AML-193 (cell line): Measurements from ENCODE around the gene GNAO1.
A peak's percentile ranks its signal among the peaks of the same experiment; 100 is the strongest.

Experiments used
- DNase-seq, 2 experiments: peaks; one replicate each; lab custom pipeline; 2025; lab: John Stamatoyannopoulos, UW

Gene GNAO1

GRCh38 chr16:56349711-56350161 is 158.4 kb downstream of the GNAO1 start:
- no peak for DNase-seq

- no peak for DNase-seq
These were observed 159.5 kb downstream of the GNAO1 start for GRCh38 chr16:56350491-56351405.

- no peak for DNase-seq
These were observed 160.2 kb downstream of the GNAO1 start for GRCh38 chr16:56351481-56351880.

- DNase-seq: no peak
These were observed 161.2 kb downstream of the GNAO1 start for GRCh38 chr16:56352351-56353053.

GRCh38 chr16:56353054-56353921 is 162.0 kb downstream of the GNAO1 start:
- DNase-seq: no peak

- no peak for DNase-seq
These were observed 162.7 kb downstream of the GNAO1 start for GRCh38 chr16:56354016-56354415.

- no peak for DNase-seq
These were observed 163.5 kb downstream of the GNAO1 start for GRCh38 chr16:56354746-56355145.

- DNase-seq: no peak
These were observed 163.9 kb downstream of the GNAO1 start for GRCh38 chr16:56355221-56355620.

GRCh38 chr16:56355786-56356275 is 164.5 kb downstream of the GNAO1 start:
- no peak for DNase-seq

- DNase-seq: peak; percentile 72 to 81
These were observed 165.3 kb downstream of the GNAO1 start for GRCh38 chr16:56356276-56357240.

GRCh38 chr16:56357241-56357764 is 166.0 kb downstream of the GNAO1 start:
- DNase-seq: no peak

- DNase-seq: no peak
These were observed 166.6 kb downstream of the GNAO1 start for GRCh38 chr16:56357765-56358322.

- DNase-seq: no peak
These were observed 169.1 kb downstream of the GNAO1 start for GRCh38 chr16:56360117-56361008.

GRCh38 chr16:56362057-56362655 is 170.9 kb downstream of the GNAO1 start:
- DNase-seq: no peak

- DNase-seq: no peak
These were observed 171.4 kb downstream of the GNAO1 start for GRCh38 chr16:56362706-56363105.

- DNase-seq: no peak
These were observed 172.0 kb downstream of the GNAO1 start for GRCh38 chr16:56363181-56363716.

GRCh38 chr16:56363781-56364565 is 172.7 kb downstream of the GNAO1 start:
- no peak for DNase-seq

GRCh38 chr16:56364865-56365264 is 173.6 kb downstream of the GNAO1 start:
- no peak for DNase-seq
